ENCODE results near the gene OPCML. TPM values are rescaled to one million over a fixed set of nuclear protein-coding genes. Genes with fewer than 3 reads are reported as not detected.

The OPCML gene
- total RNA-seq, 1 donor from 2014 or later, result not detected

DNA sequence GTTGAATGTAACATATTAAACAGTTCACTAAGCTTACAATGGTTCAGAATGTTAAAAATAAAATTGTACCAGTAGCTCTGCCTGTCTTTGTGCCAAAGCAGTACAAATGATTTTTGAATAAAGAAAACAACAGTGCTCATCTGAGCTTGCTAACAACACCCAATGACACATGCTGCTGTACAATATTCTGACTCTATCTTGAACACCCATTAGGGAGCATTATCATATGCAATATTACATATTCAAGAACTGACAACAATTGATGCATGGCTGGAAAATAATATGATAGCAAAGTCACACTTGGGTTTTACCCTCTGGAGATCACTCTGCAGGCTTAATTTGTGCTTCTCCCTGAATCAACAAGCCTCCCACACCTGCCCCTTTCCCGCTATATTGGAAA is 953.7 kb downstream of the OPCML start:
- Histone ChIP-seq H3K36me3 (no peaks in the 10 kb centered on the region), H3K27me3 (no peaks in the 10 kb centered on the region), H3K27ac (no peak overlapping the region), H3K4me3 (no peak overlapping the region), H3K9me3 (no peaks in the 10 kb centered on the region), H3K4me1 (no peaks in the 10 kb centered on the region)
- intact Hi-C loops (cut with DNase I), result no loop called here
- DNase-seq (ENCODE audit: extremely low spot score in 2 of 2), result no peak
- TF ChIP-seq POLR2AphosphoS5 (IDR thresholded peaks at IDR 0.05; ENCODE audit: insufficient read depth in 1 of 2, low read depth in 1 of 2) (no peak), POLR2A (IDR thresholded peaks at IDR 0.05) (no peak)
- TF ChIP-seq, protein P1, sequence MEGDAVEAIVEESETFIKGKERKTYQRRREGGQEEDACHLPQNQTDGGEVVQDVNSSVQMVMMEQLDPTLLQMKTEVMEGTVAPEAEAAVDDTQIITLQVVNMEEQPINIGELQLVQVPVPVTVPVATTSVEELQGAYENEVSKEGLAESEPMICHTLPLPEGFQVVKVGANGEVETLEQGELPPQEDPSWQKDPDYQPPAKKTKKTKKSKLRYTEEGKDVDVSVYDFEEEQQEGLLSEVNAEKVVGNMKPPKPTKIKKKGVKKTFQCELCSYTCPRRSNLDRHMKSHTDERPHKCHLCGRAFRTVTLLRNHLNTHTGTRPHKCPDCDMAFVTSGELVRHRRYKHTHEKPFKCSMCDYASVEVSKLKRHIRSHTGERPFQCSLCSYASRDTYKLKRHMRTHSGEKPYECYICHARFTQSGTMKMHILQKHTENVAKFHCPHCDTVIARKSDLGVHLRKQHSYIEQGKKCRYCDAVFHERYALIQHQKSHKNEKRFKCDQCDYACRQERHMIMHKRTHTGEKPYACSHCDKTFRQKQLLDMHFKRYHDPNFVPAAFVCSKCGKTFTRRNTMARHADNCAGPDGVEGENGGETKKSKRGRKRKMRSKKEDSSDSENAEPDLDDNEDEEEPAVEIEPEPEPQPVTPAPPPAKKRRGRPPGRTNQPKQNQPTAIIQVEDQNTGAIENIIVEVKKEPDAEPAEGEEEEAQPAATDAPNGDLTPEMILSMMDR (IDR thresholded peaks at IDR 0.05), result no peak

DNA sequence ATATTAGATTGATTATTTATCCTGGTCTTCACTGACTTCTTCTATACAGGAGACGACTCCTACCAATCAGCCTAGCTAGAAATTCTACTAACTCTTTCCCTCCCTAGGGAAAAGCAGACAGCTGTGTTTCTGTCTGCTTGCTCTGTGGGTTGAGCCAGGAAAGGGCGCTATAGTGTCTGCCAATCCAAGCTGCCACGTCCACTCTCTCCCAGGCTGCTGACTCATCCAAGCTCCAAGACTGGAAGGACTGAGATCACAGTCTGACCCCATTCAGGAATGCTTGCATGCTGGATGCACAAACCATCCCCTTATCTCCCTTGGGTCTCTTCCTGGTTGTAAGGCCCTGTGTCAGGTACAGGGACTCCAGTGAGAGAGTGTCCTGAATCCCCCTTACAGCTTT is 955.6 kb downstream of the OPCML start:
- no peaks in the 10 kb centered on the region for H3K9me3 ChIP-seq
- no peaks in the 10 kb centered on the region for H3K4me1 ChIP-seq
- H3K27ac ChIP-seq, result no peak overlapping the region
- no peak for DNase-seq (ENCODE audit: extremely low spot score in 2 of 2)
- no peak overlapping the region for H3K4me3 ChIP-seq
- no peaks in the 10 kb centered on the region for H3K36me3 ChIP-seq
- H3K27me3 ChIP-seq, result no peaks in the 10 kb centered on the region
- intact Hi-C loops (cut with DNase I), result no loop called here
- TF ChIP-seq POLR2A (IDR thresholded peaks at IDR 0.05) (no peak), POLR2AphosphoS5 (IDR thresholded peaks at IDR 0.05; ENCODE audit: insufficient read depth in 1 of 2, low read depth in 1 of 2) (no peak)
- TF ChIP-seq, protein P1 (IDR thresholded peaks at IDR 0.05), result no peak

DNA sequence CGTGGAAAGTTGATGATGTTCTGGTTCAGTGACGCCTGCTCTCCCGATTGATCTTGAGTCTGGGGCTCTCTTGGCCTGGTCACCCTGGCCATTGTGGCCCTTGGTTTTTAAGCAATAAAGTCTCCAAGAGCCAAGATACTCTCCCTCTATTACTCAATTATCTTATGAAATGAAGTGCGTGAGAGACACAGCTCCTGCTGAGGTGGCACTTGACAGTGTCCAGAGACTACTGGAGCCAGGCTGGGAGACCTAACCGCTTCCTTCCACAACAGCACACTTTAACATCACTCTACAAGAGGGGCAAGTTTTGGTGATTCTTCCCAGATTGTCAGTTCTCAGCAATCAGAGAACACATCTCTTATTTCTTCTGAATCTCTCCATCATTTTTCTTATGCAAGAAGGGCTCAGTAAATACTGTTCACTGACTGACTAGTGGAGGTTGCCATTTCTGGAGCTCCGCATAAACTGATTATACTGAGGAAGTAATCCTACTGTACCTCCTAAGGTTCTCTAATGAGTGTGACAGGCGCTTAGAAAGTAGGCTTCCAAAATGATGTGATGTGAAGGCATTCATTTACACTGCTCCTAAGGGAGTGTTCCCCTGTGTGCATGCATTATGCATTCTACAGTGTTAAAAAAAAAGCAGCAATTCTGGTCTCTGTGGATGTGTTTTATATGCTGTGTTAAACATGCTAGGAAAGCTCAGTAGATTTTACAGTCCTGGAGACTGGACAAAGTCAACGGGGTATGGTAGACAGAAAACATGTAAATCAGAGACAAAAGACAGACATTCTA is 968.0 kb downstream of the OPCML start:
- TF ChIP-seq, protein P1 (IDR thresholded peaks at IDR 0.05), result no peak
- TF ChIP-seq POLR2A (IDR thresholded peaks at IDR 0.05) (no peak), POLR2AphosphoS5 (IDR thresholded peaks at IDR 0.05; ENCODE audit: insufficient read depth in 1 of 2, low read depth in 1 of 2) (no peak)
- H3K27me3 ChIP-seq, result no peaks in the 10 kb centered on the region
- H3K4me1 ChIP-seq, result no peaks in the 10 kb centered on the region
- H3K36me3 ChIP-seq, result no peaks in the 10 kb centered on the region
- no peak overlapping the region for H3K27ac ChIP-seq
- no peaks in the 10 kb centered on the region for H3K9me3 ChIP-seq
- intact Hi-C loops (cut with DNase I), result no loop called here
- no peak for DNase-seq (ENCODE audit: extremely low spot score in 2 of 2)
- no peak overlapping the region for H3K4me3 ChIP-seq

DNA sequence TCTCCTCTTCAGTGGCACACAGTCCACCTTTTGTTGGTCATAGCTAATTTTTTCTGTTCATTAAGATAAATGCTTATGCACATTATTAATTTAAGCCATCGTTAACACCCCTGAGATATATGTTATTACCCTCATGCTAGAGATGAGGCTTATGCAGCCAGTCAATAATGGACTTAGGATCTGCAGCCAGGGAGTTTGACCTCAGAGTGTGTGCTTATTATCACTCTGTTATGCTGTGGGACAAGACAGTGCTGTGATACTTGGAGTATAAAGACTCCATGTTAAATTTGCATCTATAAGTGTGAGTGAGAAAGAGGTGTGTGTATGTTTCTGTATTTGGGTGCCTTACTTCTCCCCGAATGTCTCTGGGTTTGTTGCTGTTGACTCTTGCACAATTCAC is 969.3 kb downstream of the OPCML start:
- no peaks in the 10 kb centered on the region for H3K4me1 ChIP-seq
- H3K9me3 ChIP-seq, result no peaks in the 10 kb centered on the region
- no peak for DNase-seq (ENCODE audit: extremely low spot score in 2 of 2)
- no peak overlapping the region for H3K4me3 ChIP-seq
- H3K27me3 ChIP-seq, result no peaks in the 10 kb centered on the region
- intact Hi-C loops (cut with DNase I), result no loop called here
- no peak overlapping the region for H3K27ac ChIP-seq
- no peak for TF ChIP-seq POLR2AphosphoS5 (IDR thresholded peaks at IDR 0.05; ENCODE audit: insufficient read depth in 1 of 2, low read depth in 1 of 2)
- no peak for TF ChIP-seq POLR2A (IDR thresholded peaks at IDR 0.05)
- TF ChIP-seq, protein P1 (IDR thresholded peaks at IDR 0.05), result no peak
- H3K36me3 ChIP-seq, result no peaks in the 10 kb centered on the region

DNA sequence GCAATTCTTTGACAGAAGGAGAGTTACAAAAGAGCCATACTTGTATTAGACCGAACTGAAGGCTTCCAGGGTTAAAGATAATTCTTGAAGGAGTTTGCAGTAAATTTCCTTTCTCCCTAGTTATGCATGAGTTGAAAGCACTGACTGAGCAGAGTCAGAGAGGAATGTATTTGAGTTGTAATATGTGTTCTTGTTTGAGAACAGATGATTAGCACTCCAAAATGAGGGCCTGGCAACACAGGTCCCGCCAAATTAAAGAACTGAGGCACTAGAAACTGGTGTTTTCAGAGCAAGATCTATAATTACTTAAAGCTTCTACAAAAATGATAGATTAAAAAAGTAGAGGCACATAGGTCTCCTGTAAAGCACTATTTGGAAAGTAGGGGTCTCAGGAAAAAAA is 970.4 kb downstream of the OPCML start:
- no peak for TF ChIP-seq POLR2AphosphoS5 (IDR thresholded peaks at IDR 0.05; ENCODE audit: insufficient read depth in 1 of 2, low read depth in 1 of 2)
- no peak for TF ChIP-seq POLR2A (IDR thresholded peaks at IDR 0.05)
- TF ChIP-seq, protein P1 (IDR thresholded peaks at IDR 0.05), result no peak
- intact Hi-C loops (cut with DNase I), result no loop called here

More for the DNA sequence above, 970.4 kb downstream of the OPCML start:
- DNase-seq (ENCODE audit: extremely low spot score in 2 of 2), result no peak
- Histone ChIP-seq H3K27me3 (no peaks in the 10 kb centered on the region), H3K36me3 (no peaks in the 10 kb centered on the region), H3K4me1 (no peaks in the 10 kb centered on the region), H3K4me3 (no peak overlapping the region), H3K9me3 (no peaks in the 10 kb centered on the region), H3K27ac (no peak overlapping the region)

Measured in vagina (tissue), 2 donors.